IPS-18a (cell line): ENCODE measurements around the gene LRRC73.
"Not testable (repeated sequence)": the region's sequence is repeated elsewhere in the genome, so short reads cannot be mapped to it uniquely, and the experiment has no call there.

Source experiments
- H3K27ac ChIP-seq: one replicate; pipeline ENCODE4 v1.5.1; 2013; ENCODE audit warnings: low read length
- H3K27me3 ChIP-seq: one replicate; pipeline ENCODE4 v1.6.1; 2013; ENCODE audit warnings: mild to moderate bottlenecking, low read length; ENCODE audit not compliant: control insufficient read depth, insufficient read depth
- H3K36me3 ChIP-seq: one replicate; pipeline ENCODE4 v1.6.1; 2013; ENCODE audit warnings: low read depth, low read length; ENCODE audit not compliant: control insufficient read depth
- H3K4me1 ChIP-seq: one replicate; pipeline ENCODE4 v1.6.1; 2013; ENCODE audit warnings: low read depth, low read length; ENCODE audit not compliant: control insufficient read depth
- H3K4me3 ChIP-seq: one replicate; pipeline ENCODE4 v1.5.1; 2013; ENCODE audit warnings: low read length
- H3K9ac ChIP-seq: one replicate; pipeline ENCODE4 v1.6.1; 2013; ENCODE audit warnings: mild to moderate bottlenecking, low read length, moderate library complexity
- H3K9me3 ChIP-seq: one replicate; pipeline ENCODE4 v1.6.1; 2013; ENCODE audit warnings: low read depth, low read length; ENCODE audit not compliant: control insufficient read depth

LRRC73 gene

GRCh38 chr6:43498291-43498690 lies 11.9 kb downstream of the LRRC73 start:
- peaks cover 56% of the 10 kb centered on the region for H3K36me3 ChIP-seq
- H3K9ac ChIP-seq: not testable (repeated sequence)

DNA sequence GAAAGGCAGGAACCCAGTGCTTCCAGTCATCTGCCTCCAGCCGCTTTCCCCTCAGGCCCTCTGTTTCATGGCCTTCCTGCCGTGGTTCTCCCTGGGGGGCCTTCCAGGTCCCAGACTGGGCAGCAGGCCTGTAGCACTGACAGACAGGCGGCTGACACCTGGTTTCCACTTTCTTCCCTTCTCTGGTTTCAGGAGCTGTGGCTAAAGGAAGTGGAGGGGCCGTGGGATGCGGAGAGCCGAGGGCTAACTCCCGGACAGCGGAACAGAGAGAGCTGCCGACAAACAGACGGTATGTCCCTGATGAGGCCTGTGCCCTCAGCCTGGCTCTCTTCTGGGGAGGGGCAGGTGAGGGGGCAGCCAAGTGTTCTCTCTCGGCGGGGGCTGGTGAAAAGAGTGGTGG lies 12.5 kb downstream of the LRRC73 start:
- Histone ChIP-seq H3K36me3 (peaks cover 50% of the 10 kb centered on the region), H3K4me1 (no peaks in the 10 kb centered on the region), H3K27ac (no peak overlapping the region), H3K9me3 (no peaks in the 10 kb centered on the region), H3K9ac (no peak overlapping the region), H3K27me3 (no peaks in the 10 kb centered on the region), H3K4me3 (no peak overlapping the region)

More at GRCh38 chr6:43498291-43498690, 11.9 kb downstream of the LRRC73 start:
- not testable (repeated sequence) for H3K4me1 ChIP-seq, H3K27ac ChIP-seq, H3K4me3 ChIP-seq, H3K27me3 ChIP-seq, H3K9me3 ChIP-seq

- Histone ChIP-seq H3K4me3 (no peak overlapping the region), H3K27ac (no peak overlapping the region), H3K9ac (no peak overlapping the region), H3K9me3 (no peaks in the 10 kb centered on the region), H3K36me3 (peaks cover 44% of the 10 kb centered on the region), H3K27me3 (no peaks in the 10 kb centered on the region), H3K4me1 (no peaks in the 10 kb centered on the region)
Measured at GRCh38 chr6:43497129-43497396, 13.1 kb downstream of the LRRC73 start.

DNA sequence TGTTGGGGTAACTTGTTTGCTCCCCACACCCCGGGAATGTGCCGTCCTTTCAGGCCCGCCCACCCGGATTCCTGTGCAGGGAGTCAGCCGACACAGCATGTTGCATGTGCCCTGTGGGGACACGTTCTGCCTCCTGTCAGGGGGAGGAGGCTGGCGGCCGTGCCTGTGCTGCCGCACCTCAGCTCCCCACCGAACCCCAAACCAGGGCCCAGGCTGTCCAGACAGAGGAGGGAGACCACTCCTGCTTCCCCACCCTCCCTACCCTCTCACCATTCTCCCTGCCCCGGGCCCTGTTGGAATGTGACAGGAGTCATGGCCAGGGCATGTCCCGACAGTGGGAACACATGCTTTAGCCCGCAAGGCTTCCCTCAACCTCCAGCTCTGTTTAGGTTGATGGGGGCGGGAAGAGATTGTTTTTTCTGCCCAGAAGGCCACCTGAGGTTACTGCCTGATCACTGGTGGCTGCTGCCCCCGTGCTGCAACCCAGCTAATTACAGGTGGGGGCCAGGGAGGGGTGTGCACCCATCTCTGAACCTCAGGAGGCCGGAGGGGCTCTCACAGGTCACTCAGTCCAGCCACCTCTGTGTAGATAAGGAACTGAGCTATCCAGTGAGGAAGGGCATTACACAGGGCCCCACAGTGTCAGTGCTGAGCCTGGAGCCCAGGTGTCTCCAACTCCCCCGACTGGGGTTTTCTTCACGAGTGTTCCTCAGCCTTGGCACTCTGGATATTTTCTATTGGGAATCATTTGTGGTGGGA lies 13.6 kb downstream of the LRRC73 start:
- no peak overlapping the region for H3K9ac ChIP-seq
- no peak overlapping the region for H3K4me3 ChIP-seq
- no peak overlapping the region for H3K27ac ChIP-seq
- H3K9me3 ChIP-seq: no peaks in the 10 kb centered on the region
- no peaks in the 10 kb centered on the region for H3K4me1 ChIP-seq
- no peaks in the 10 kb centered on the region for H3K27me3 ChIP-seq
- H3K36me3 ChIP-seq: peaks cover 39% of the 10 kb centered on the region

- no peak overlapping the region for H3K27ac ChIP-seq
Measured at GRCh38 chr6:43495409-43495941, 14.7 kb downstream of the LRRC73 start.

GRCh38 chr6:43494766-43495165 lies 15.4 kb downstream of the LRRC73 start:
- peaks cover 21% of the 10 kb centered on the region for H3K36me3 ChIP-seq
- H3K4me1 ChIP-seq: no peaks in the 10 kb centered on the region
- no peaks in the 10 kb centered on the region for H3K27me3 ChIP-seq
- no peak overlapping the region for H3K9ac ChIP-seq
- no peak overlapping the region for H3K4me3 ChIP-seq
- H3K9me3 ChIP-seq: no peaks in the 10 kb centered on the region
- H3K27ac ChIP-seq: no peak overlapping the region

More at GRCh38 chr6:43495409-43495941, 14.7 kb downstream of the LRRC73 start:
- peaks cover 28% of the 10 kb centered on the region for H3K36me3 ChIP-seq
- no peak overlapping the region for H3K9ac ChIP-seq
- H3K9me3 ChIP-seq: no peaks in the 10 kb centered on the region
- no peaks in the 10 kb centered on the region for H3K4me1 ChIP-seq
- H3K27me3 ChIP-seq: no peaks in the 10 kb centered on the region
- H3K4me3 ChIP-seq: peak overlapping the region; percentile 1

DNA sequence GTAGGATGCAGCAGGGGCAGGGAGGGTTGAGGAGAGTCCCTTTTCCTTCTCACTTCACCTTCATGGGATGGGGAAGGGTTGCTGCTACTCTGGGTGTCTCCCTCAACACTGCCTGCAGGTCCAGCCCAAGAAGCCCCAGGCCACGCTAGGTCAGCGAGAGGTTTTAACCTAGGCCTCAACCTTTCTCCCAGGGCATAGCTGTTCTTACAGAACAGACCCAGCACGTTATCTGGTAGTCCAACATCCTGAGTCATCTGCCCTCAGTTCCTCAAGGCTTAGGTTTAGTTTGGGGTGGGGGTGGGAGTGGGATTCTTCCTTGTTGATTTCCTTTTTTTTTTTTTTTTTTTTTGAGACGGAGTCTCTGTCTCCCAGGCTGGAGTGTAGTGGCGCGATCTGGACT lies 15.8 kb downstream of the LRRC73 start:
- no peak overlapping the region for H3K9ac ChIP-seq
- no peak overlapping the region for H3K4me3 ChIP-seq
- H3K27me3 ChIP-seq: no peaks in the 10 kb centered on the region
- H3K36me3 ChIP-seq: peaks cover 17% of the 10 kb centered on the region
- no peaks in the 10 kb centered on the region for H3K4me1 ChIP-seq
- H3K9me3 ChIP-seq: no peaks in the 10 kb centered on the region
- no peak overlapping the region for H3K27ac ChIP-seq

DNA sequence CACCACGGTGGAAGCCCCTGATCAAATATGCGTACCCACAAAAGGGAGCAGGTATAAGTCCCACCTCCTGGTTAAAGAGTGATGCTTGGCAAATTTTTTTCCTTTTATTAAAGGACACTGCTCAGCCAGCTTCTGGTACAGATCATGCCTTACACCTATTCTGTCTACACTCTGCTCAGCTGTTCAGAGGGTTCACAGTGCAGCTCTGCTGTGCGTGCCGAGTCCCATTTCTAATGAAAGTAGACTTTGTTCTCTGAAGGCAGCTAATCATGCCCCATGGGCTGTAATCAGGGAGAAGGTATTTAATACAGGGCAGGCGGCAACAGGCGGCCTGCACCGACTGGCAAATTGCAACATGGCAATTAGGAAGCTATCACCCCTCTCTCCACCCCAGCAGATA lies 16.3 kb downstream of the LRRC73 start:
- no peak overlapping the region for H3K27ac ChIP-seq
- no peaks in the 10 kb centered on the region for H3K4me1 ChIP-seq
- H3K9me3 ChIP-seq: no peaks in the 10 kb centered on the region
- H3K9ac ChIP-seq: no peak overlapping the region
- H3K27me3 ChIP-seq: no peaks in the 10 kb centered on the region
- H3K4me3 ChIP-seq: no peak overlapping the region
- peaks cover 12% of the 10 kb centered on the region for H3K36me3 ChIP-seq

DNA sequence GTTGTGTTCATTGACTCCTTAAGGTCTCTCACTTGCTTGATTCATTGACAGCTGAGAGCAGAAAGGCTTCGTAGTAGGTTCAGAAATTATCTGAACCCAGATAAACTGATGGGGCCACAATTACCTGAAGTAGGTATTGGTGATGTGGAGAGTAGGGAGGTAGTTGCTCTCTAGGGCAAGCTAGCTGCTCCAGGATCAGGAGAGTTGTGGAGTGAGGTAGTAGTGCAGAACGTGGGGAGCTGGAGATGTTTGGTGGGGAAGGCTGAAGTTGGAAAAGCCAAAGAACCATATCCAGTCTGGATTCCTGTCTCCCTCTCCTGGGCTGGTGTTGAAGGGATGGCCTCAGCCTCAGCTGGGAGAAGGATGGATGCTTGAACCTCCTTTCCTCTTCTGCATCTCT lies 16.9 kb downstream of the LRRC73 start:
- H3K9ac ChIP-seq: no peak overlapping the region
- H3K9me3 ChIP-seq: no peaks in the 10 kb centered on the region
- no peak overlapping the region for H3K4me3 ChIP-seq
- H3K4me1 ChIP-seq: no peaks in the 10 kb centered on the region
- H3K36me3 ChIP-seq: peaks cover 6% of the 10 kb centered on the region
- no peaks in the 10 kb centered on the region for H3K27me3 ChIP-seq
- no peak overlapping the region for H3K27ac ChIP-seq

DNA sequence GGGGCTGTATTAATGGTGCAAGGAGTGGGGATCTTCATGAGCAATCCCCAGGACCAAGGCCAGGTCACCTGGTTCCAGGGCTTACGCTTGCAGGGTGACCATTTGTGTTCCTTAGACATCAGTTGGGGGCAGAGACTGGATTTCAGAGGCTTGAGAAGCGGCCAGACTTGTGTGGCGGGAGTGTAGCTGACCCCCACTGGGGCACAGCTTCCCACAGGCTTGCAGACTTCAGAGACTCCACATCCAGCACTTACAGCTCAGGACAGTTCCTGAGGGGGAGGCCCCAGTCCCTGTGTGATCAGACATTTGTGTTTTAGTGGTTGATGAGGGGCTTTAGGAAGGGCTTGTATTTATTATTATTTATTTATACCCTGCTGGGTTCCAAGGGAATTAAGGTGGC lies 17.5 kb downstream of the LRRC73 start:
- no peak overlapping the region for H3K9ac ChIP-seq
- H3K27ac ChIP-seq: no peak overlapping the region
- no peaks in the 10 kb centered on the region for H3K27me3 ChIP-seq
- H3K4me3 ChIP-seq: no peak overlapping the region
- peaks cover under 1% of the 10 kb centered on the region for H3K36me3 ChIP-seq
- no peaks in the 10 kb centered on the region for H3K4me1 ChIP-seq
- no peaks in the 10 kb centered on the region for H3K9me3 ChIP-seq

GRCh38 chr6:43491750-43492661 lies 18.1 kb downstream of the LRRC73 start:
- Histone ChIP-seq H3K27ac (no peak overlapping the region), H3K9ac (no peak overlapping the region)

More at GRCh38 chr6:43491750-43492661, 18.1 kb downstream of the LRRC73 start:
- no peaks in the 10 kb centered on the region for H3K4me1 ChIP-seq
- H3K9me3 ChIP-seq: no peaks in the 10 kb centered on the region
- H3K27me3 ChIP-seq: no peaks in the 10 kb centered on the region
- H3K36me3 ChIP-seq: no peaks in the 10 kb centered on the region
- H3K4me3 ChIP-seq: no peak overlapping the region
